ENCODE results near the gene MAP3K6.

The MAP3K6 gene

DNA sequence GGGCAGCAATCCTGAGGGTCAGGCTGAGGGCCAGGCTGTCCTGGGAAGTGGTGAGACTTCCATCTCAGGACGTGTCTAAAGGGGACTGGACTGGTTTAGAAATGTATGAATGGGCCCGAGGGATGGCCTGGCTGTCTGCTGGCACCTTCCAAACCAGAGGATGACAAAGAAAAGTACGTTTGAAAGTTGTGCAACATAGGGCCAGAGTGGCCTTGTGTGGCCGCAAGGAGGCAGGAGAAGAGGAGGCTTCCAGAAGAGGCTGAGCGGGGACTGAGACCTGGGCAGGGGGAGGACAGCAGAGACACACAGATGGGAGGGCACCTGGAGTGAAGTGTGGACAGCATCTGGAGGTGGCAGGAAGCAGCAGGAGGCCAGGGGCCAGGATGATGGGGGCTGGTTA is 27.5 kb downstream of the MAP3K6 start:
- H3K36me3 ChIP-seq (ENCODE audit: insufficient read depth, low read length) = peaks cover 22% of the 10 kb centered on the region
- H3K27me3 ChIP-seq (ENCODE audit: insufficient read depth, low read length) = no peaks in the 10 kb centered on the region
- peaks cover 31% of the 10 kb centered on the region for H3K4me1 ChIP-seq (ENCODE audit: insufficient read depth, low read length)
- no peaks in the 10 kb centered on the region for H3K9me3 ChIP-seq (ENCODE audit: low read length)
- no peak overlapping the region for H2AFZ ChIP-seq (ENCODE audit: low read depth, low read length)
- no peak overlapping the region for H3K4me3 ChIP-seq (ENCODE audit: low read length)

DNA sequence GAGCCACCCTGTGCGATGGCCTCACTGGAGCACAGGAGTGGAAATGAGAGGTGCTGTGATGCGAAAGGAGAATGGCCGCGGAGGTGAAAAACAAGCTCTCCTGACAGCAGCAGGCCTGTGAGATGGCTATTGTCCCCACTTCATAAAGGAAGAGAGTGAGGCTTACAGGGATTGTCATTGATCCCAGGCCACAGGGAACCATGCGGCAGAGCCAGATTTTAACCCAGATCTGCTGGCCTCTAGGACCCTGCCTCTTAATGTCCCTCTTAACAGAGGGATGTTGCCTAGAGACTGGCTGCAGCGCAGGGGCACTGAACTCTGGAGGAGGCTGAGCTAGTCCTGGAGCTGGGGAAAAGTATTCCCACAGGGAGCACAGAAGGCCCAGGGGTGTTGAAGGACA is 28.0 kb downstream of the MAP3K6 start:
- H3K27me3 ChIP-seq (ENCODE audit: insufficient read depth, low read length) = no peaks in the 10 kb centered on the region
- no peak overlapping the region for H2AFZ ChIP-seq (ENCODE audit: low read depth, low read length)
- no peak overlapping the region for H3K4me3 ChIP-seq (ENCODE audit: low read length)
- H3K4me1 ChIP-seq (ENCODE audit: insufficient read depth, low read length) = peaks cover 31% of the 10 kb centered on the region
- peaks cover 27% of the 10 kb centered on the region for H3K36me3 ChIP-seq (ENCODE audit: insufficient read depth, low read length)
- no peaks in the 10 kb centered on the region for H3K9me3 ChIP-seq (ENCODE audit: low read length)

DNA sequence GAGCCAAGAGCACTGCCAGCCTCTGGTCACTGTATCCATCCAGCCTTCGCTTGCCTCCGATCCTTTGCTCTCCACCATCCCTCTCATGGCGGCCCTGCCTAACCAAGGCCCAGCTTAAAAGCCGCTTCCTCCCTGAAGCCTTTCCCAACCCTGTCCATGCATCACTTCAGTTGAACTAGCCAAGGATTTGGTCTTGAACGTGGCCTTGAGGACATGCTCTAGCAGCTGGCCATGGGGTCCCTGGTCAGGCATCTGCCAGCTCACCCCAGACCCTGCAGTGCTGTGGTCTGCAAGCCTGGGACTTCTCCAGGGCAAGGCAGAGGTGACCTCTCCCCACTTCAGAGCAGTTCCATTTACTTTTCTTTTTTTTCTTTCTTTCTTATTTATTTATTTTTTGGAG is 30.0 kb downstream of the MAP3K6 start:
- H3K36me3 ChIP-seq (ENCODE audit: insufficient read depth, low read length) = peaks cover 45% of the 10 kb centered on the region
- no peak overlapping the region for H3K4me3 ChIP-seq (ENCODE audit: low read length)
- no peaks in the 10 kb centered on the region for H3K9me3 ChIP-seq (ENCODE audit: low read length)
- H3K4me1 ChIP-seq (ENCODE audit: insufficient read depth, low read length) = peaks cover 15% of the 10 kb centered on the region
- H2AFZ ChIP-seq (ENCODE audit: low read depth, low read length) = no peak overlapping the region
- no peaks in the 10 kb centered on the region for H3K27me3 ChIP-seq (ENCODE audit: insufficient read depth, low read length)

DNA sequence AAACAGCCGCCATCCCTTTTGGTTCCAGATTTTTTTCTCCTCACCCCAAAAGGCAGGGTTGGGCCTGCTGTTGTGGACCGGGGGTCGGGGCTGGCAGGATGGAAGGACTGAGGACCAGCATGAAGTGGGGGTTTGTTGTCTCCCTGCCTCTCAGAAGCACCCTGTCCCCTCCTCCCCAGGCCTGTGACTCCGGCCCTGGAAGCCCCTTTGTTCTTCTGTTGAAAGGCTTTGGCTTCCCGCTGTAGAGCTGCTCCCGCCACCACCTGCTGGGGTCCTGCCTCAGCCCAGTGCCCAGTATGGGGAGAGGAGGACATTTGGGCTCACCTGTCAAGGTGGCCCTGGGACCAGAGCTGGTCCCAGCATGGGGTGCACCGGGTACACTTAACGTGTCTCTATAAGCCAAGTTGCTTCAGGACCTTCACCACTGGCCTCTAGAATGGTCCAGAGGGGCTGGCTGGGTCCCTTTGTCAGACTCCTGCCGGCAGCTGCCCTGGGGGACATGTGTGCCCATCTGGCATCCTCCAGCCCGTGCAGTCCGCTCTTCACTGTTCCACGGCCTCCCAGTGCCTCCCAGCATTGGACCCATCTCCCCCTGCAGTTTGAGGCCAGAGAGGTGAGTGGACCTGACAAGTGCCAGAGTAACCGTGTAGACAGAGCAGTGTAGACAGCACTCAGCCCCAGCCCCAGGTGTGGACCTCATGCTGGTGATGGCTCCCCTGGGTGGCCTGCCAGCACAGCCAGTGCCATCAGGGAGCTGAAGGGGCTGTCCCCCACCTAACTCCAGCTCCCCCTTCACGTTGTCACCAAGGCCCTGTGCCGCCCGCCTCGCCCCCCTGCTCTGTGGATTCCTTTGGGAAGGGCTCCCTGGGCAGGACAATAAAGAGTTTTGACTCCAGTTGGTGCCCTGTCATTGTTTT is 31.0 kb downstream of the MAP3K6 start:
- H3K4me1 ChIP-seq (ENCODE audit: insufficient read depth, low read length) = peaks cover 11% of the 10 kb centered on the region
- peaks cover 52% of the 10 kb centered on the region for H3K36me3 ChIP-seq (ENCODE audit: insufficient read depth, low read length)
- no peaks in the 10 kb centered on the region for H3K27me3 ChIP-seq (ENCODE audit: insufficient read depth, low read length)
- H3K4me3 ChIP-seq (ENCODE audit: low read length) = no peak overlapping the region
- H3K9me3 ChIP-seq (ENCODE audit: low read length) = no peaks in the 10 kb centered on the region
- H2AFZ ChIP-seq (ENCODE audit: low read depth, low read length) = no peak overlapping the region

DNA sequence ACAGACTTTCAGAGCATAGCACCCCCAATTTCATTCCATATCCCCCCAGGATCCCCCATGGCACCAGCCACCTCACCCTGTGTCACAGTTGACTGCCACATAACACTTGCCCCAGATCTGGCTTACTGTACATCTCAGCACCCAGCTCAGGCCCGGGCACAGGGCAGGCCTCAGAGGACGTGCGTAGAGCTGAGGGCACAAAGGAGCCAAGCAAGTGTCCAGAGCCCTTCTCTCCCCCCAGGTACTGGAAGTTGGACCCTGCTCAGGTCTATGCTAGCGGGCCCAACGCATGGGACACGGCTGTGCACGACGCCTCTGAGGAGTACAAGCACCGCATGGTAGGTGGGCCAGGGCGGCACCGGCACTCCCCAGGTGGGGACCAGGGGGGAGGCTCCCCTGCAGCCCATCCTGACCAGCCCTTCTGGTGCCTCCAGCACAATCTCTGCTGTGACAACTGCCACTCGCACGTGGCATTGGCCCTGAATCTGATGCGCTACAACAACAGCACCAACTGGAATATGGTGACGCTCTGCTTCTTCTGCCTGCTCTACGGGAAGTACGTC is 33.0 kb downstream of the MAP3K6 start:
- no peak overlapping the region for H3K4me3 ChIP-seq (ENCODE audit: low read length)
- H2AFZ ChIP-seq (ENCODE audit: low read depth, low read length) = no peak overlapping the region
- H3K27me3 ChIP-seq (ENCODE audit: insufficient read depth, low read length) = no peaks in the 10 kb centered on the region
- no peaks in the 10 kb centered on the region for H3K9me3 ChIP-seq (ENCODE audit: low read length)
- H3K36me3 ChIP-seq (ENCODE audit: insufficient read depth, low read length) = peaks cover 59% of the 10 kb centered on the region
- H3K4me1 ChIP-seq (ENCODE audit: insufficient read depth, low read length) = peaks cover 5% of the 10 kb centered on the region

DNA sequence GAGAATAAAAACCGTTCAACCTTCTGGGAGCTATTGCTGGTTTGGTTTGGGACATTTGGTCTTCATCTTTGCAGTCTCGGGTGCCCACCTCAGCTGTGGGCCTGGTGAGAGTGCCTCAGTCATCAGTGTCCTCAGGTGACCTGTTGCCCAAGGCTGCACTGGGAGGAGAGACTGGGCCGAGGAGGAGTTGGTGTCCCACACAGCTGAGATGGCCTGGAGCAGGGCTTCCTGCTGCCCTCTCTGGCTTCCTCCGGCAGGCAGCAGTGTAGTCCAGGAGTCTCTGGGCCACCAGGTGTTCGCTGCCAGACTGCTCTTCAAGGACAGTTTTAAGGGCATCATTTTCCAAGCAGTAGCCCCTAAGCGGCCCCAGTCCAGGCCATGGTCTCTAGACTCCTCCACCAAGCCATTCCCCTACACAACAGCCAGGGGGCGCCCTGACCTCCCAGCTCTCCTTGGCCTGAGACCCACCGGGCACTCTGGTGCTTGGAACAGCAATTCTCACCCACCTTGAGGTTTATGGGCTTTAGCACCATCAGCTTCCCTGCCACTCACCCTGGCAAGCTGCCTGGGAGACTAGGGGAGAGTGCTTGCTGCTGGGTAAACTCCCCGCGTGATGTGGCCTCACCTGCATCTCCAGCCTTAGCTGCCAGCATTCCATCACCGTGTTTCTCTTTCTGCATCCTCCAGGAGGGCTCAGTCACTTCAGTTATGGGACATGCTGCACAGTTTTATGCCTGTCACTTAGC is 34.1 kb downstream of the MAP3K6 start:
- no peak overlapping the region for H3K4me3 ChIP-seq (ENCODE audit: low read length)
- no peaks in the 10 kb centered on the region for H3K9me3 ChIP-seq (ENCODE audit: low read length)
- H2AFZ ChIP-seq (ENCODE audit: low read depth, low read length) = no peak overlapping the region
- peaks cover 69% of the 10 kb centered on the region for H3K36me3 ChIP-seq (ENCODE audit: insufficient read depth, low read length)
- no peaks in the 10 kb centered on the region for H3K4me1 ChIP-seq (ENCODE audit: insufficient read depth, low read length)
- H3K27me3 ChIP-seq (ENCODE audit: insufficient read depth, low read length) = no peaks in the 10 kb centered on the region

DNA sequence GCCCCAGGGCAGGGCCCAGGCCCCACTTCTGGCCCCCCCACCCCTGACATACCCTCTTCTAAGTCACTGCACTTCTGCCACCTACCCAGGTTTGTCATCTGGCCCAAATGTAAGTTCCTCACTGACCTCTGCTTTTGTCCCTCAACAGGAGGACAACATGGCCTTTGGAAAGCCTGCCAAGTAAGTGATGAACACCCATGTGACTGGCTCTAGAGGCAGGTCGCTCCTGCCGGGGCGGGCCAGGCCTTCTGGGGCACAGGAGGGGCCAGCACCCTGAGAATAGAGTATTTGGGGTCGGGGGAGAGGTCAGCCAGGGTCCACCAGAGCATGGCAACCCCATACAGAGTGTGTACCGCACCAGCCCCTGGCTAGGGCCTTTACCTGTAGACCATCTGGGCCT is 34.8 kb downstream of the MAP3K6 start:
- Histone ChIP-seq H3K27me3 (ENCODE audit: insufficient read depth, low read length) (no peaks in the 10 kb centered on the region), H3K4me1 (ENCODE audit: insufficient read depth, low read length) (no peaks in the 10 kb centered on the region), H3K9me3 (ENCODE audit: low read length) (no peaks in the 10 kb centered on the region), H3K4me3 (ENCODE audit: low read length) (no peak overlapping the region), H2AFZ (ENCODE audit: low read depth, low read length) (no peak overlapping the region), H3K36me3 (ENCODE audit: insufficient read depth, low read length) (peaks cover 75% of the 10 kb centered on the region)

DNA sequence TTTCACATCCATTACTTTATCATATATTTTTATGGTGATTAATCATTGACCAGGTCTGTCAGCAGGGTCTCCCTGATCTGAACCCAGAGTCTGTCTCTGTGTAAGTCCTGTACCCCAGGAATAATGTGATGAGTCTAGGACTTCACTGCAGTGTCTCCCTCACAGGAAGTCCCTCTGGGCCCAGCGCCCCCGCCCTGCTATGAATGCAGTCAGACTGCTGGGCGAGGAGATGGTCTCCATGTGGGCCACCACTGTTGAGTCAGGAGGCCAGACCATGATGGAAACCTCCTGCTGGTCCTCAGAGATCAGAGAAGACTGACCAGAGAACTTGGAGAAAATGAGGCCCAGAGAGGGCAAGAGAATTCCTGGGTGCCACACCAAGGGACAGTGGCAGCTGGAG is 35.3 kb downstream of the MAP3K6 start:
- peaks cover 79% of the 10 kb centered on the region for H3K36me3 ChIP-seq (ENCODE audit: insufficient read depth, low read length)
- no peak overlapping the region for H2AFZ ChIP-seq (ENCODE audit: low read depth, low read length)
- no peaks in the 10 kb centered on the region for H3K27me3 ChIP-seq (ENCODE audit: insufficient read depth, low read length)
- H3K4me1 ChIP-seq (ENCODE audit: insufficient read depth, low read length) = no peaks in the 10 kb centered on the region
- H3K4me3 ChIP-seq (ENCODE audit: low read length) = no peak overlapping the region
- H3K9me3 ChIP-seq (ENCODE audit: low read length) = no peaks in the 10 kb centered on the region

DNA sequence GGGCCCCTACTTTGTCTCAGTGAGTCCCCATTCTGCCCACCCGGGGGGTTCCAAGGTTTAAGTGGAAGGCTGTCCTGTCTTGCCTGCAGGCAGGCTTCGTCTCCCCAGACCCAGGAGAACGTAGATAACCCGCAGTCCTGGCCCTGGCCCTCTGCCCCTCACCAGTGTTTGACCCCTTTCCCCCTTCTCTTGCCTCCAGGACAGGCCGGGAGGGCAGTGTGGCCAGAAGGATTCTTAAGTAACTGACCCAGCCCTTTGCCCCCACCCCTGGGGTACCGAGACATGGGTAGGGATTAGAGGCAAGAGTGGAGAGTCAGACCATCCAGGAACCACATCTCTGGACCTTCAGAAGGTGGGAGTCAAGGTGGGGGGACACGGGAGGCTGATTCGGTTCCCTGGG is 36.0 kb downstream of the MAP3K6 start:
- Histone ChIP-seq H3K9me3 (ENCODE audit: low read length) (no peaks in the 10 kb centered on the region), H3K27me3 (ENCODE audit: insufficient read depth, low read length) (no peaks in the 10 kb centered on the region), H2AFZ (ENCODE audit: low read depth, low read length) (no peak overlapping the region), H3K4me3 (ENCODE audit: low read length) (no peak overlapping the region), H3K36me3 (ENCODE audit: insufficient read depth, low read length) (peaks cover 79% of the 10 kb centered on the region), H3K4me1 (ENCODE audit: insufficient read depth, low read length) (no peaks in the 10 kb centered on the region)

DNA sequence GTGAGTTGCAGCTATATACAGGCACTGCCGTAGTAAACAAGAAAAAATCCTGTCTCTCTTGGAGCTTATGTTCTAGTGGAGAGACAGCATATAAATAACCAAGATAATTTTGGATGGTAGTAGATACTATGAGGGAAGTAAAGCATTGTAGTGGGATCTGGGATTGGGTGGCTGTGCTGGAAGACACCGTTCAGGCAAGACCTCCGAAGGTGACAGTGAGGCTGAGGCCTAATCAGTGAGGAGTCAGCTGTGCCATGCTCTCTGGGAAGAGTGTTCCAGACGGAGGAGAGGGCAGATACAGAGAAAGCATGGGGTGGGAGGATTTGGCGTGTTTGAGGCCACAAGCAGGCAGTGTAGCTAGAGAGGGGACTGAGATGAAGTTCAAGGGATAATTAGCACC is 38.8 kb downstream of the MAP3K6 start:
- H3K4me1 ChIP-seq (ENCODE audit: insufficient read depth, low read length) = peaks cover 8% of the 10 kb centered on the region
- peaks cover 68% of the 10 kb centered on the region for H3K36me3 ChIP-seq (ENCODE audit: insufficient read depth, low read length)
- H3K27me3 ChIP-seq (ENCODE audit: insufficient read depth, low read length) = no peaks in the 10 kb centered on the region
- H2AFZ ChIP-seq (ENCODE audit: low read depth, low read length) = no peak overlapping the region
- H3K9me3 ChIP-seq (ENCODE audit: low read length) = no peaks in the 10 kb centered on the region
- H3K4me3 ChIP-seq (ENCODE audit: low read length) = no peak overlapping the region

DNA sequence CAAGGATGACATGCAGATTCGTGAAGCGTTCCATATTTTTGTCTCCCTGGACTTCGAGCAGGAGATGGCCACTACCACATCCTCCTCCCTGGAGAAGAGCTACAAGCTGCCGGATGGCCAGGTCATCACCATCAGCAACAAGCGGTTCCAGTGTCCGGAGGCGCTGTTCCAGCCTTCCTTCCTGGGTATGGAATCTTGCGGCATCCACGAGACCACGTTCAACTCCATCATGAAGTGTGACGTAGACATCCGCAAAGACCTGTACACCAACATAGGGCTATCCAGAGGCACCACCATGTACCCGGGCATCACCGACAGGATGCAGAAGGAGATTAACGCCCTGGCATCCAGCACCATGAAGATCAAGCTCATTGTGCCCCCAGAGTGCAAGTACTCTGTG is 41.5 kb downstream of the MAP3K6 start:
- Histone ChIP-seq H3K27me3 (ENCODE audit: insufficient read depth, low read length) (no peaks in the 10 kb centered on the region), H3K36me3 (ENCODE audit: insufficient read depth, low read length) (peaks cover 44% of the 10 kb centered on the region), H2AFZ (ENCODE audit: low read depth, low read length) (no peak overlapping the region), H3K4me1 (ENCODE audit: insufficient read depth, low read length) (peaks cover 10% of the 10 kb centered on the region), H3K9me3 (ENCODE audit: low read length) (no peaks in the 10 kb centered on the region), H3K4me3 (ENCODE audit: low read length) (no peak overlapping the region)

DNA sequence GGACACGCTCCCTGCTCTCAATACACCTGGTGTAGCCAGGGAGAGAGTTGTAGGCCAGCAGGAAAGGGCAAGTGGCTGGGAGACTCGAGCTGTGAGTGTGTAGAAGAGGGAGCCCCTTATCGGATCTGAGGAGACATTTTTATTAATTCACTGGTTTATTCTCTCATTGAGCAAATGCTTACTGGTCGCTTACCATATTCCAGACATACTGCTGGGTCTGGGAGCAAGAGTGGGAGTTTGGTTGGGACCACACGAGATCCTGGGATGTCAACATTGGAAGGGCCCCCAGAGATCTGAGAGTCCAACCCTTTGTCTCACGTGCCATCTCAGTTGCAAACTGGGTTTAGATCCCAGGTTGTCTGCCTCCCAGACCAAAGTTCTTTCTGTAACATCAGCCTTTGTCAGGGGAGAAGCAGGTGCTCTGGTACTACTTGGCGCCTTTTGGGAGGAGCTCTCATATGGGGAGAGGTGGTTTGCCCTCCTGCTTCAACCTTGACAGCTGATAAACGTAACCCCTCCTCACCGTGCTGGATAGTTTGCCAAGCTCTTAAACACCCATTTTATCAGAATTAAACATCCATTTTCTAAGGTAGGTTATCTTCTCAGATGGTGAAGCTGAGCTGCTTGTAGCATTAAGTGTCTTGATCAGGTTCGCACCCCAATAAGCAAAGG is 44.1 kb downstream of the MAP3K6 start:
- Histone ChIP-seq H2AFZ (ENCODE audit: low read depth, low read length) (no peak overlapping the region), H3K4me1 (ENCODE audit: insufficient read depth, low read length) (peaks cover 21% of the 10 kb centered on the region), H3K4me3 (ENCODE audit: low read length) (peak overlapping the region; percentile 88), H3K36me3 (ENCODE audit: insufficient read depth, low read length) (peaks cover 32% of the 10 kb centered on the region), H3K27me3 (ENCODE audit: insufficient read depth, low read length) (no peaks in the 10 kb centered on the region), H3K9me3 (ENCODE audit: low read length) (no peaks in the 10 kb centered on the region)
